ENCODE measurements around the gene COPB2.

DNA sequence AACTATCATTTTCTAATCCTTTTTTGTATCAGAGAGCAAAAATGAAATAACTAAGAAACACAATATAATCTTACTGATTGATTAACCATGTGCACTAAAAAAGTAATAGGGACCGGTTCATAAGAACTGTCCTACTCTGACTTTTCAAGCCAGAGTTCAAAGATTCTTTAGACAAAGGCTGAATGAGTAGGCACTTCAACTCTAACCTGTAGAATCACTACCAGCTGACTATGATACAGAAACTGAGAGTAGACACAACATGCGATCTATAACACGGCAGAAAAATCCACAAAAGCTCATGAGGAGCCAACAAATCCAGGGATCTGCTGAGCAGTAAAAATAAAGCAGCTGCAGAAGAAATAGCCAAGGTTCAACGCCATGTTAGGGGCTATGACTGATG lies 8.9 kb downstream of the COPB2 start:
- no peak for TF ChIP-seq POLR2A (IDR thresholded peaks at IDR 0.05)
- TF ChIP-seq, protein P1, sequence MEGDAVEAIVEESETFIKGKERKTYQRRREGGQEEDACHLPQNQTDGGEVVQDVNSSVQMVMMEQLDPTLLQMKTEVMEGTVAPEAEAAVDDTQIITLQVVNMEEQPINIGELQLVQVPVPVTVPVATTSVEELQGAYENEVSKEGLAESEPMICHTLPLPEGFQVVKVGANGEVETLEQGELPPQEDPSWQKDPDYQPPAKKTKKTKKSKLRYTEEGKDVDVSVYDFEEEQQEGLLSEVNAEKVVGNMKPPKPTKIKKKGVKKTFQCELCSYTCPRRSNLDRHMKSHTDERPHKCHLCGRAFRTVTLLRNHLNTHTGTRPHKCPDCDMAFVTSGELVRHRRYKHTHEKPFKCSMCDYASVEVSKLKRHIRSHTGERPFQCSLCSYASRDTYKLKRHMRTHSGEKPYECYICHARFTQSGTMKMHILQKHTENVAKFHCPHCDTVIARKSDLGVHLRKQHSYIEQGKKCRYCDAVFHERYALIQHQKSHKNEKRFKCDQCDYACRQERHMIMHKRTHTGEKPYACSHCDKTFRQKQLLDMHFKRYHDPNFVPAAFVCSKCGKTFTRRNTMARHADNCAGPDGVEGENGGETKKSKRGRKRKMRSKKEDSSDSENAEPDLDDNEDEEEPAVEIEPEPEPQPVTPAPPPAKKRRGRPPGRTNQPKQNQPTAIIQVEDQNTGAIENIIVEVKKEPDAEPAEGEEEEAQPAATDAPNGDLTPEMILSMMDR (IDR thresholded peaks at IDR 0.05): no peak
